ENCODE results near the gene ECI2. TPM values are rescaled to one million over a fixed set of nuclear protein-coding genes. Genes with fewer than 3 reads are reported as not detected.

The ECI2 gene
- total and polyA plus RNA-seq, 2 experiments from 2014 or later, result 102 to 114 TPM

- WGBS (ENCODE audit: low lambda C conversion rate, missing lambda C conversion rate), result 77% methylated on average over 10 of the region's 10 CpGs
- H3K27ac ChIP-seq, result no peak overlapping the region
- TF ChIP-seq EZH2phosphoT487 (IDR thresholded peaks at IDR 0.05; ENCODE audit: low read depth, severe bottlenecking, unreplicated experiment) (no peak), EZH2 (IDR thresholded peaks at IDR 0.05; ENCODE audit: borderline replicate concordance) (no peak)
- TF ChIP-seq, protein P1, sequence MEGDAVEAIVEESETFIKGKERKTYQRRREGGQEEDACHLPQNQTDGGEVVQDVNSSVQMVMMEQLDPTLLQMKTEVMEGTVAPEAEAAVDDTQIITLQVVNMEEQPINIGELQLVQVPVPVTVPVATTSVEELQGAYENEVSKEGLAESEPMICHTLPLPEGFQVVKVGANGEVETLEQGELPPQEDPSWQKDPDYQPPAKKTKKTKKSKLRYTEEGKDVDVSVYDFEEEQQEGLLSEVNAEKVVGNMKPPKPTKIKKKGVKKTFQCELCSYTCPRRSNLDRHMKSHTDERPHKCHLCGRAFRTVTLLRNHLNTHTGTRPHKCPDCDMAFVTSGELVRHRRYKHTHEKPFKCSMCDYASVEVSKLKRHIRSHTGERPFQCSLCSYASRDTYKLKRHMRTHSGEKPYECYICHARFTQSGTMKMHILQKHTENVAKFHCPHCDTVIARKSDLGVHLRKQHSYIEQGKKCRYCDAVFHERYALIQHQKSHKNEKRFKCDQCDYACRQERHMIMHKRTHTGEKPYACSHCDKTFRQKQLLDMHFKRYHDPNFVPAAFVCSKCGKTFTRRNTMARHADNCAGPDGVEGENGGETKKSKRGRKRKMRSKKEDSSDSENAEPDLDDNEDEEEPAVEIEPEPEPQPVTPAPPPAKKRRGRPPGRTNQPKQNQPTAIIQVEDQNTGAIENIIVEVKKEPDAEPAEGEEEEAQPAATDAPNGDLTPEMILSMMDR (IDR thresholded peaks at IDR 0.05; ENCODE audit: poor library complexity), result no peak
- no peak overlapping the region for H3K4me3 ChIP-seq
- H3K36me3 ChIP-seq (replicated peaks; ENCODE audit: insufficient read depth, low read depth), result no peaks in the 10 kb centered on the region
- no peaks in the 10 kb centered on the region for H4K20me1 ChIP-seq (ENCODE audit: insufficient read depth, poor library complexity, severe bottlenecking)
- H3K27me3 ChIP-seq, result no peaks in the 10 kb centered on the region
- no peak overlapping the region for H2AFZ ChIP-seq
- no peaks in the 10 kb centered on the region for H3K9me3 ChIP-seq (ENCODE audit: low read depth)
- no peaks in the 10 kb centered on the region for H3K9me2 ChIP-seq (replicated peaks; ENCODE audit: insufficient read depth)
- no peak overlapping the region for H3K4me2 ChIP-seq
- H3K4me1 ChIP-seq (ENCODE audit: insufficient read depth), result no peaks in the 10 kb centered on the region
- DNase-seq (ENCODE audit: low spot score), result no peak
- H3K79me2 ChIP-seq, result no peaks in the 10 kb centered on the region
Measured at GRCh38 chr6:4163408-4164116, 28.2 kb upstream of the ECI2 start.

DNA sequence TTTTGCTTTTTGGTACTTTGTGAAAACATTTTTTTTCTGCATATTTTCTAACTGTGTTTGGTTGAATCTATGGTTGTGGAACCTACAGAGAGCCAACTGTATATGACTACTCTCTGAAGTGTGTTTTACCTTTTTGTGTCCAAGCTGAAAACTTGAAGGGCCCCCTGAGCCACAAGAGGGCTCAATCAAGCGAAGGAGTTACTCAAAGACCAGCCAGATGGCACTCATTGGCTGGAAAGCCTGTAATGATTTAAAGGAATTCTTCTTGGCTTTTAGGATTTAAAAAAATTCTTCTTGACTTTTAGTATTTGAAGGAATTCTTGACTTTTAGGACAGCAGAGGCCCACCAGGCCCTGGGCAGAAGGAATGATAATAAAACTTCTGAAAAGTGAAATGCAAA is 27.0 kb upstream of the ECI2 start:
- no peak for TF ChIP-seq EZH2 (IDR thresholded peaks at IDR 0.05; ENCODE audit: borderline replicate concordance)
- TF ChIP-seq, protein P1 (IDR thresholded peaks at IDR 0.05; ENCODE audit: poor library complexity), result peak; percentile 12
- Histone ChIP-seq H3K27ac (no peak overlapping the region), H3K4me3 (no peak overlapping the region), H3K36me3 (replicated peaks; ENCODE audit: insufficient read depth, low read depth) (no peaks in the 10 kb centered on the region), H3K4me1 (ENCODE audit: insufficient read depth) (no peaks in the 10 kb centered on the region), H4K20me1 (ENCODE audit: insufficient read depth, poor library complexity, severe bottlenecking) (no peaks in the 10 kb centered on the region), H3K27me3 (no peaks in the 10 kb centered on the region), H3K79me2 (no peaks in the 10 kb centered on the region), H3K4me2 (no peak overlapping the region), H3K9me2 (replicated peaks; ENCODE audit: insufficient read depth) (no peaks in the 10 kb centered on the region), H2AFZ (no peak overlapping the region), H3K9me3 (ENCODE audit: low read depth) (no peaks in the 10 kb centered on the region)
- DNase-seq (ENCODE audit: low spot score), result no peak
- WGBS (ENCODE audit: low lambda C conversion rate, missing lambda C conversion rate), result 56% methylated on average over 1 of the region's 1 CpG

GRCh38 chr6:4159491-4159890 is 24.1 kb upstream of the ECI2 start:
- Histone ChIP-seq H3K79me2 (no peaks in the 10 kb centered on the region), H3K27ac (no peak overlapping the region), H3K4me2 (no peak overlapping the region), H3K27me3 (no peaks in the 10 kb centered on the region), H3K9me2 (replicated peaks; ENCODE audit: insufficient read depth) (no peaks in the 10 kb centered on the region), H2AFZ (no peak overlapping the region), H4K20me1 (ENCODE audit: insufficient read depth, poor library complexity, severe bottlenecking) (no peaks in the 10 kb centered on the region), H3K36me3 (replicated peaks; ENCODE audit: insufficient read depth, low read depth) (no peaks in the 10 kb centered on the region), H3K9me3 (ENCODE audit: low read depth) (no peaks in the 10 kb centered on the region), H3K4me3 (no peak overlapping the region), H3K4me1 (ENCODE audit: insufficient read depth) (no peaks in the 10 kb centered on the region)
- TF ChIP-seq EZH2 (IDR thresholded peaks at IDR 0.05; ENCODE audit: borderline replicate concordance) (no peak), EZH2phosphoT487 (IDR thresholded peaks at IDR 0.05; ENCODE audit: low read depth, severe bottlenecking, unreplicated experiment) (no peak)
- TF ChIP-seq, protein P1 (IDR thresholded peaks at IDR 0.05; ENCODE audit: poor library complexity), result no peak
- WGBS (ENCODE audit: low lambda C conversion rate, missing lambda C conversion rate), result 94% methylated on average over 7 of the region's 7 CpGs
- DNase-seq (ENCODE audit: low spot score), result no peak

Data from hepatocyte (in vitro differentiated cells).